Measurements from ENCODE around the gene CMTM8.

Gene CMTM8

GRCh38 chr3:32258869-32259268 is 20.4 kb downstream of the CMTM8 start:
- TF ChIP-seq CTCF (IDR thresholded peaks at IDR 0.05; ENCODE audit: extremely low read depth, insufficient read depth, missing control alignments), result no peak
- in situ Hi-C loops (cut with MboI; ENCODE audit: low pct_unique_long_range_greater_than_20kb, low sequenced_read_pairs, unreplicated experiment), result no loop called here
- no peak for DNase-seq (ENCODE audit: low spot score)

GRCh38 chr3:32261545-32261944 is 23.1 kb downstream of the CMTM8 start:
- in situ Hi-C loops (cut with MboI; ENCODE audit: low pct_unique_long_range_greater_than_20kb, low sequenced_read_pairs, unreplicated experiment), result no loop called here
- no peak for TF ChIP-seq CTCF (IDR thresholded peaks at IDR 0.05; ENCODE audit: extremely low read depth, insufficient read depth, missing control alignments)
- DNase-seq (ENCODE audit: low spot score), result no peak

GRCh38 chr3:32262201-32262600 is 23.7 kb downstream of the CMTM8 start:
- in situ Hi-C loops (cut with MboI; ENCODE audit: low pct_unique_long_range_greater_than_20kb, low sequenced_read_pairs, unreplicated experiment), result no loop called here

GRCh38 chr3:32274306-32274705 is 35.8 kb downstream of the CMTM8 start:
- no peak for DNase-seq (ENCODE audit: low spot score)
- no peak for TF ChIP-seq CTCF (IDR thresholded peaks at IDR 0.05; ENCODE audit: extremely low read depth, insufficient read depth, missing control alignments)
- in situ Hi-C loops (cut with MboI; ENCODE audit: low pct_unique_long_range_greater_than_20kb, low sequenced_read_pairs, unreplicated experiment), result no loop called here

More at GRCh38 chr3:32262201-32262600, 23.7 kb downstream of the CMTM8 start:
- DNase-seq (ENCODE audit: low spot score), result no peak
- TF ChIP-seq CTCF (IDR thresholded peaks at IDR 0.05; ENCODE audit: extremely low read depth, insufficient read depth, missing control alignments), result no peak

GRCh38 chr3:32275506-32275905 is 37.0 kb downstream of the CMTM8 start:
- no peak for TF ChIP-seq CTCF (IDR thresholded peaks at IDR 0.05; ENCODE audit: extremely low read depth, insufficient read depth, missing control alignments)
- no peak for DNase-seq (ENCODE audit: low spot score)
- in situ Hi-C loops (cut with MboI; ENCODE audit: low pct_unique_long_range_greater_than_20kb, low sequenced_read_pairs, unreplicated experiment), result no loop called here

GRCh38 chr3:32276279-32276841 is 37.9 kb downstream of the CMTM8 start:
- no peak for DNase-seq (ENCODE audit: low spot score)
- in situ Hi-C loops (cut with MboI; ENCODE audit: low pct_unique_long_range_greater_than_20kb, low sequenced_read_pairs, unreplicated experiment), result no loop called here
- TF ChIP-seq CTCF (IDR thresholded peaks at IDR 0.05; ENCODE audit: extremely low read depth, insufficient read depth, missing control alignments), result no peak

- in situ Hi-C loops (cut with MboI; ENCODE audit: low pct_unique_long_range_greater_than_20kb, low sequenced_read_pairs, unreplicated experiment), result no loop called here
- TF ChIP-seq CTCF (IDR thresholded peaks at IDR 0.05; ENCODE audit: extremely low read depth, insufficient read depth, missing control alignments), result no peak
- DNase-seq (ENCODE audit: low spot score), result no peak
Observed at GRCh38 chr3:32278714-32279113, 40.2 kb downstream of the CMTM8 start.

Measured in GM13977 (cell line).